HG02840 (cell line): ENCODE results near the gene PKD1.

Experiments used
- ATAC-seq: cut with Tn5 transposase; IDR thresholded peaks from one replicate; pipeline ENCODE4 v1.9.1; 2021; ENCODE audit warnings: mild to moderate bottlenecking, moderate library complexity, moderate number of reproducible peaks; ENCODE audit not compliant: unreplicated experiment, low FRiP score

PKD1 gene

DNA sequence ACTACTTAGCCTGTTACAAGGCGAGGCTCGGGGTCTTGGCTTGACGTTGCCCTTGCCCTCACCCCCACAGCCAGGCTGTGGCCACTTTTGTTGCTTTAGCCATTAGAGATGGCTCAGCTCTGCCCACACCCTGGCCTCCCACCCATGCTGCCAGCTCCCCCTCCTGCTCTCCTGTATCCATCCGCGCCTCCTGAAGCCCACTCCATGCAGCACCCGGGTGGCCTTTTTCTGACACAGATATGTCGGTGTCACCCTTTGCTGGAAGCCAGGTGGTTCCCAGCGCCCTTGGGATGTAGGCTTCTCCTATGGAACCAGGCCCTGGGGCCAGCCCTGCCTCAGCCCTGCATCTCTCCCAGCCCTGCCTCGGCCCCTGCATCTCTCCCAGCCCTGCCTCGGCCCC is 78.3 kb downstream of the PKD1 start:
- ATAC-seq = no peak

- no peak for ATAC-seq
Observed at GRCh38 chr16:2056681-2057407, 78.9 kb downstream of the PKD1 start.

DNA sequence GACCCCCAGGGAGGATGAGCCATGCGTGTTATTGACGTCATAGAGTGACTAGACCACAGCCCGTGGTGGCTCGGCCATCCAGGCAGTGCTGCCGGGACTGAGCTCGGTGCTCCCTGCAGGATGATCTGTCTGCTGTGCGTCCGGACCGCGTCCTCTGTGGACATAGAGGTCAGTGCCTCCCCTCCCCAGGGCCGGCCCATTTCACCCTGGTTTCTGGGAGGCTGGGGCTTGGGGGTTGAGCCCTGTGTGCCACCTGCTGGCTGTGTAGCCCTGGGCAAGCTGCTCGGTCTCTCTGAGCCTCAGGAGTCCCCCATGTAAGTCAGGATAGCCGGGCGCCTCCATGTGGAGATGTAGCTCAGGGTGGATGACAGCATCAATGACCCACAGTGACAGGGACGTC is 79.6 kb downstream of the PKD1 start:
- no peak for ATAC-seq

DNA sequence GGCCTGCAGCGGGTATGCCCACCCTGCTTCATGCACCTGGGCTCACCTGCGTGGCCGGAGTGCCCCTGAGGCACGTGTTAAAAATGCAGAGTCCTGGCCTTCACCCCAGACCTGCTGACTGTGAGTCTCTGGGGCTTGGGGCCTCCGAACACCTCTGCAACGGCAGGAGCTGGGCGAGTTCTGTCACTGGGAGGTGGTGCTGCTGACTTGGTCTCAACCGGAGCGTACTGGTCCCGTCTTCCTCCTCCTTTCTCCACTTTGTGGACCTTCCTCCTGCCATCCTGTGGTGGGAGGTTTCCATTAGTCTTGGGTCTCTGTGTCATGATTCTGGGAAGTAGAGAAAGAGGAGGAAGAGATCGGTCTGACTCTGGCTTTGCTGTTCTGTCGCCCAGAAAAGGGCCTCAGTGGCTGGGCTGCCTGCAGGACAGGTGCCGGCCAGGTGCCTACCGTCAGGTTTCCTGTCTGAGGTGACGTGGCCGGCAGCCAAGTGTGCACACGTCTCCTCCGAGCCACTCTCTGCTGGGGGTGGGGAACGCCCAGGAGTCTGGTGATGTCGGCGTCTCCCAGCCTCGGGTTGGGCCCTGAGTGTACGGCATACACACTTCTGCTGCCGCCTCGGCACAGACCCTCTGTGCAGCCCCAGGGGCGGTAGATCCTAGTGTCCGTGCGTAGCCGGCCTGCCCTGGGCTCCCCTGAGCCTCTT is 81.0 kb downstream of the PKD1 start:
- no peak for ATAC-seq

GRCh38 chr16:2053897-2054296 is 81.8 kb downstream of the PKD1 start:
- no peak for ATAC-seq

GRCh38 chr16:2053211-2053610 is 82.5 kb downstream of the PKD1 start:
- no peak for ATAC-seq

- no peak for ATAC-seq
Observed at GRCh38 chr16:2048116-2048543, 87.6 kb downstream of the PKD1 start.

DNA sequence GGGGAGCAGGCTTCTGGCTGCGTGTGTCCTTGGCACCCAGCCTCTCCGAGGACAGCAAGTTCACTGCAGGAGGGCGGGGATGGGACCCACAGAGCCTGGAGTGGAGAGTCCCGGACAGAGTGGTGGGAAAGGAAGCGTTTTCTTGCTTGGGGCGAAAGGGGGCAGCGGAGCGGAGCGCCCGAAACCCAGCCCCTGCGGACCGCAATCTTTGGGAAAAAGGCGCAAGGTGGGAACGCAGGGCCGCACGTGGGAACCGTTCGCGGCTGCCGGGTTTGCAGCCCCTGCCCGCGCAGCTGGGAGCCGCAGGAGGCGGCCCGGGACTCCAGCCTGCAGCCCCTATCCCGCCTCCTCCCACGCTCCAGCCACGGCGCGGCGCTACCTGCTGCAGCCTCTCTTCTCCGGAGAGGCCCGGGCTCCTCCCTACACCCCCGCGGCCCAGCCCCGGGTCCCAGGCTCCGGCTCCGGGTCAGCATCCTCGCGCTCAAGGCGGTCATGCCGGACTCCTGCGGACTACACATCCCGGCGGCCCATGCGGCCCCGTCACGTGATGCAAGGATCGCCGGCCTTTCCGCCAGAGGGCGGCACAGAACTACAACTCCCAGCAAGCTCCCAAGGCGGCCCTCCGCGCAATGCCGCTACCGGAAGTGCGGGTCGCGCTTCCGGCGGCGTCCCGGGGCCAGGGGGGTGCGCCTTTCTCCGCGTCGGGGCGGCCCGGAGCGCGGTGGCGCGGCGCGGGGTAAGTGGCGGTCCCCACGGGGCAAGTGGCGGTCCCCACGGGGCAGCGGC is 88.2 kb downstream of the PKD1 start, which contains the start of the genes NTHL1 and TSC2:
Gene NTHL1 (minus strand): TSS at position 505 of the 786 bp plus-strand sequence. CDS start 11 bp downstream, at position 494.
Gene TSC2 (plus strand): TSS at position 656 of the 786 bp plus-strand sequence. CDS start 631 bp downstream, outside the sequence.
- ATAC-seq = peak; percentile 88

DNA sequence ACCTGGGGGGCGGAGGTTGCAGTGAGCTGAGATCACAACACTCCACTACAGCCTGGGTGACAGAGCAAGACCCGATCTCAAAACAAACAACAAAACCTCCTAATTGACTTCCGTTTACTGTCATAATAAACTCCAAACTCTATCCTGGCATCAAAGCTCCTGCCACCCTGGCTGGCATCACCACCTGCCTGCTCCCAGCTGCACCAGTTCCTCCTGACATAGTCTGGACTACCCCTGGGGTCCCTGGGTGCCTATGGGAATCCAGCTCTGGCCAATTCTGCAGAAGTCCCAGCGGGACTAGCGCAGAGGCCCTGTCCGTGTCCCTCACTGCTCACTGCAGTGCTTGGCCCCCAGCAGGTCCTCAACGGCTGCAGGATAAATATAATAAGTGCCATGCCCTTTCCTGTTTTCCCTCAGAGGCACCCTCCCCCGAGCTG is 88.8 kb downstream of the PKD1 start:
- peak; percentile 2 for ATAC-seq

DNA sequence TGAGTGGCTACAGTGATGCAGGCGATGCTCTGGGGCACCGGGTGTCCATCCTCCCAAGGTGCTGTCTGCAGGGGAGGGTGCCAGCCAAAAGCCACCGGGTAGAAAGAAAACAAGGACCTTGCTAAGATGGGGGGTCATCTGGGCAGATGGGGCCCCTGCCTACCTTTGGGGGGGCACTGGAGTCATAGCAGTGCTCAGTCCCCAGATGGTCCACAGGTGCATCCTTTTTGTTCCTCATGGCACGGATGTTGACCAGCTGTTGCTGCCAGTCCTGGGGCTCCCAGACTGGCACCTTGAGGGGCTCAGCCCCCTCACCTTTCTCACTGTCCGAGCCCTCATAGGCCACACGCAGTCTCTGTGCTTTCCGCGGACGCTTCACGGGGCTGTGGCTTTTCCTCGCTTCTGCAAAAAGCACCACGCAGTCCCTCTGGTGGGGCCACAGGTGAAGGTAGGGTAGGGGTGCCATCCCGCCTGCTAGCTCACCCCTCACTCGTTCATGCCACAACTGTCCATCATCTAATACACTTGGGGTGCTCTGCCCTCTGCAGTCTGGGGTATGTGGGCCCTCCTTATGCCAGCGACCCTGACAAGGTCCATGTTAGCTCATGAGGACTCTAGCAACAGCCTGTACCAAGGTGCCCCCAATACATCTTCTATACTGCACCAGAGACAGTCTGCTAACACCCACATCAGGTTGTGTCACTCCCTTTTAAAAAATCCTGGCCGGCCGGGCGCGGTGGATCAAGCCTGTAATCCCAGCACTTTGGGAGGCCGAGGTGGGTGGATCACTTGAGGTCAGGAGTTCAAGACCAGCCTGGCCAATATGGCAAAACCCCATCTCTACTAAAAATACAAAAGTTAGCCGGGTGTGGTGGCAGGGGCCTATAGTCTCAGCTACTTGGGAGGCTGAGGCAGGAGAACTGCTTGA is 89.5 kb downstream of the PKD1 start:
- ATAC-seq = no peak

- no peak for ATAC-seq
Observed at GRCh38 chr16:2044541-2044940, 91.2 kb downstream of the PKD1 start.

DNA sequence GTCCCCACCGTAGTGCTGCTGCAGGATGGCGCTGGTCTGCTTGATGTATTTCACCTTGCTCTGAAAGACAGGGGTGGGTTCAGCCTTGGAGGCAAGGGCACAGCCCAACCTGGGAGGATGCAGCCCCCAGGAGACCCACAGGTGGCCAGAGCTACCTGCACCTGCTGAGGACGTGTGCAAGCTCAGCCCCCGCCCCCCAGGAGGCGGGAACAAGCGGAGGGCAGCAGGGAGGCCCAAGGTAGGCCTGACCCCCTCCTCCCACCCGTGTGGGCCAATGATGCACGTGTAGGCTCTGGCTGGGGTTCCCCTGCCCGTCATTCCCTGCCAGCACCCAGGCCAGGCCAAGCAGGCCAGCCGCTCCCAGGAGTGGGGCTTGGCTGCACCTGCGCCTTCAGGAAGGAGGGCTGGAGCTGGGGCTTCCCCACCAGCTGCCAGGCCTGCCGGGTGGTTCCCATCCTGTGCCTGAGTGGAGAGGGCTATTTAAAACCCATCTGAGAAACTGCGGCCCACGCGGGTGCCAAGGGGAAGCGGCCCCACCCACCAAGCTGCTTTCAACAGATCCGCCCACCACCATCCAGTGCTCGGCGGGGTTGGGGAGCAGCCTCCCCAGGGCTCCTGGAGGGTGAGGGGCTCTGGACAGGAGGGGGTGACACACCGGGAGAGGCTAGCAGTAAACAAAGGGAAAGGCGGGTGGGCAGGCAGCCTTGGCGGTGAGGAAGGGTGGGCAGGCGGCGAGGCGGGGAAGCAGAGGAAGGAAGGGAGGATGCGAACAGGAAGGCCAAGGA is 91.8 kb downstream of the PKD1 start:
- ATAC-seq = no peak

DNA sequence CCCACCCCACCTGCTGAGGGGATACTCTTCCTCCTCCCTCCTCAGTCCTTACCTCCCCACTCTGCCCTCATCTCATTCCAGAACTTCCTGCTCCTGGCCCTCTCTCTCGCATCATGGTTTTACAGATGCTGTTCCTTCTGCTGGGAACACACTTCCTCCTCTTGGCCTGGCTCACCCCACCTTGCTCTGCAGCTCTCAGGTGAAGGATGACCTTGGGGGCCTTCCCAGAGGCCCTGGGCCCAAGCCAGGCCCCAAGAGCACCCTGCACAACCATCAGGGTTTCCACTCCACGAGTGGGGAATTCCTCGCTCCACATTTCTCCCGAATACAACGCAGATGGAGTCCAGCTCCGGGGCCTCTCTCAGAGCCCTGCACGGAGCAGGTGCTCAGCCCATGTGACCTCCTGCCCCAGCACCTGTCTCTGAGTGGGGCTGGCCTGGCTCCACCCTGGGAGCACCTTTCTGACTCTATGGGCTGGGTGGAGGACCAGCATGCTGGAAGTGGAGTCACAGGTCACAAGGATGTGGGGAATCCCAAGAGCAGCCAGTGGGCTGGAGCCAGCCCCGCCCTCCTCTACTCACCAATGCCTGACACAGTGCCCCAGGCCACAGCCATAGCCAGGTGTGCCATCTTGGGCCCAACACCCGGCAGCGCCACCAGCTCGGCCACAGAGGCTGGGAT is 92.6 kb downstream of the PKD1 start:
- ATAC-seq = no peak

GRCh38 chr16:2042171-2042985 is 93.3 kb downstream of the PKD1 start:
- ATAC-seq = no peak

GRCh38 chr16:2040787-2041522 is 94.7 kb downstream of the PKD1 start:
- no peak for ATAC-seq

DNA sequence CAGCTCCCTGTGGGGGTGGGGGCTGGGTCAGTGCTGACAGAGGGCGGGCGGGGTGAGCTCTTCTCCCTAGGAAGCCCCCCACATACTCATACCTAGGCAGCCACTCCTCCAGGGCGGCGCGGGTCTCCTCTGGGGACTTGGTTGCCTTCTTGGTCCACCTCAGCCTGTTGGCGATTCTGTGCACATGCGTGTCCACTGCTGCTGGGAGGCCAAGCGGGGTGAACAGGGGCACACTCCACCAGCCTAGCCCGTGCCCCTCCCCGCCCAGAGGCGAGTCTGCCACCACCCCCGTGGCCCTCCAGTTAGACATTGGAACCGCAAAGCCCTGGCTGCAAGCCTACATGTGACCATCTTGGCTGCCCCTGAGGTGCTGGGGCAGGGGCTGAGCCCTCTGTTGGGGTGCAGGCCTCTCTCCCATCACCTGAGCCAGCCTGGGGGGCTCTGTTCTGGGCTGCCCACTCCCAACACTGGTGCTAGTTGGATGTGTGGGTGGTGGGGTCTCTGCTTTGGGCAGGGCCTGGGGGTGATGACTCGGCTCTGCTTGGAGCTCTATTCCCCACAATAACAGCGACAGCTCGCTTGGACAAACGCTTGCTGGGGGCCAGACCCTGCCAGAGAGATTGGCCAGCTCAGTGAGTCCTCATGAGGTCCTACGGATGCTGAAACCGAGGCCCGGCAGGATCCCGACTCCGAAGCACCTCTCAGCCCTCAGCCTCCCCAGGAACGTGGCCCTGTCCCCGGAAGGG is 95.5 kb downstream of the PKD1 start:
- no peak for ATAC-seq
